GM18861 (cell line): Measurements from ENCODE around the gene OR6N2.
A peak's percentile ranks its signal among the peaks of the same experiment; 100 is the strongest.

Experiments
- ATAC-seq: cut with Tn5 transposase; IDR thresholded peaks from one replicate; pipeline ENCODE4 v1.9.1; 2021; ENCODE audit not compliant: unreplicated experiment

The OR6N2 gene, protein sequence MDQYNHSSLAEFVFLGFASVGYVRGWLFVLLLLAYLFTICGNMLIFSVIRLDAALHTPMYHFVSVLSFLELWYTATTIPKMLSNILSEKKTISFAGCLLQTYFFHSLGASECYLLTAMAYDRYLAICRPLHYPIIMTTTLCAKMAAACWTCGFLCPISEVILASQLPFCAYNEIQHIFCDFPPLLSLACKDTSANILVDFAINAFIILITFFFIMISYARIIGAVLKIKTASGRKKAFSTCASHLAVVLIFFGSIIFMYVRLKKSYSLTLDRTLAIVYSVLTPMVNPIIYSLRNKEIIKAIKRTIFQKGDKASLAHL

DNA sequence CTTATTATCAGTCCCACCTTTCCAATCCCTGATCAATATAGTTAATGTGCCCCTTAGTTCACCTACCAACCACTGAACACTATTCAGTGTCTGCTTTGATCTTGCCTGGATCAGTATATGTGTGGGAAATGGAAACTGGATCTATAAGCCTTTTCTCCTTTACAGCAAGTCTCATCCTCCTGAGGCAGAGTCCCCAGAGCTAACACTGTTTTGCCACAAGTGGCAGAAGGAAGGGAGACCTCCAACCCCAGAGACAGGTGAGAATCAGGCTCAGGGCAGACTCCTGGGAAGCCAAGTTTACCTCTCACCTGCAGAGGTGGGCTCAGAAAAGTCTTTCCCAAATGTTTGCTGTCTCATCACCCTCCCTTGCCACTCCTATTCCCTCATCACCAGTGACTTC, at the start of gene OR6N2:
OR6N2 (minus strand) TSS at position 101 of the 400 bp plus-strand sequence. CDS start 3,569 bp downstream, outside the sequence.
- no peak for ATAC-seq

DNA sequence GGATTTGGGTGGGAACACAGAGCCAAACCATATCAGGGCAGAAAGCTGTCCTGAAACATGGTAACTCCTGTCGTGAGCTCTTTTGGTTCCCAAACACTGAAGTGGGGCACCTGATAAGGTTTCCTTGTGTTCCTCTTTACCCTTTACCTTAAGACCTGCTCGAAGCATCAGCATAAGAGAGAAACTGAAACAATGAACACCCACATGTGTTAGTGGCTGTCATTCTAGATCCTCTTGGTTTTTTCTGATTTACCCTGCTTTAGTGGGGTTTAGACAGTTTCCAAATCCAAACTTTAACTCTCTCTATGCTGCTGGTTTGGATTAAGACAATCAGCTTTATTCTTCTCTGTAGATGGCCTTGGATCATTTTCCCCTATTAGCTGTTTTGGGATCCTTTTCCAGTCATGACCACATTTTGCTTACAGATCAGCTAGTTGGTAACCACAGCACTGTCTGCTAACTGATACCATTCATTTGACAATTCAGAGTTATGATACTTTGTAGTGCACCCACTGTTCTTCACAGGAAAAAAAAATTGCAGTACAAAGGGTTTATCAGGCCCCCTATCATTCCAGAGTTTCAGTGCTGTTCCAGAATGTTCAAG, 49.2 kb upstream of the OR6N2 start:
- ATAC-seq: peak; percentile 40

DNA sequence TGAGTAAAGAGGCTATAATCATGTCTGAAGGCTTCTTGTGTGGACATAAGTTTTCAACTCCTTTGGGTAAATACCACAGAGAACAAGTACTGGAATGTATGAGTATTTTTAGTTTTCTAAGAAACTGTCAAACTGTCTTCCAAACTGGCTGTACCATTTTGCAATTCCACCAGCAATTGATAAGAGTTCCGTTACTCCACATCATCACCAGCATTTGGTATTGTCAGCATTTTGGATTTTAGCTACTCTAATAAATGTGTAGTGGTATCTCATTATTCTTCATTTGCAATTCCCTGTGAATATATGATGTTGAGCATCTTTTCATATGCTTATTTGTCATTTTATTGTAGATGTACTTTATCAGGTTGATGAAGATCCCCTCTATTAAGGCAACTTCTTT, 40.7 kb upstream of the OR6N2 start:
- ATAC-seq: no peak

DNA sequence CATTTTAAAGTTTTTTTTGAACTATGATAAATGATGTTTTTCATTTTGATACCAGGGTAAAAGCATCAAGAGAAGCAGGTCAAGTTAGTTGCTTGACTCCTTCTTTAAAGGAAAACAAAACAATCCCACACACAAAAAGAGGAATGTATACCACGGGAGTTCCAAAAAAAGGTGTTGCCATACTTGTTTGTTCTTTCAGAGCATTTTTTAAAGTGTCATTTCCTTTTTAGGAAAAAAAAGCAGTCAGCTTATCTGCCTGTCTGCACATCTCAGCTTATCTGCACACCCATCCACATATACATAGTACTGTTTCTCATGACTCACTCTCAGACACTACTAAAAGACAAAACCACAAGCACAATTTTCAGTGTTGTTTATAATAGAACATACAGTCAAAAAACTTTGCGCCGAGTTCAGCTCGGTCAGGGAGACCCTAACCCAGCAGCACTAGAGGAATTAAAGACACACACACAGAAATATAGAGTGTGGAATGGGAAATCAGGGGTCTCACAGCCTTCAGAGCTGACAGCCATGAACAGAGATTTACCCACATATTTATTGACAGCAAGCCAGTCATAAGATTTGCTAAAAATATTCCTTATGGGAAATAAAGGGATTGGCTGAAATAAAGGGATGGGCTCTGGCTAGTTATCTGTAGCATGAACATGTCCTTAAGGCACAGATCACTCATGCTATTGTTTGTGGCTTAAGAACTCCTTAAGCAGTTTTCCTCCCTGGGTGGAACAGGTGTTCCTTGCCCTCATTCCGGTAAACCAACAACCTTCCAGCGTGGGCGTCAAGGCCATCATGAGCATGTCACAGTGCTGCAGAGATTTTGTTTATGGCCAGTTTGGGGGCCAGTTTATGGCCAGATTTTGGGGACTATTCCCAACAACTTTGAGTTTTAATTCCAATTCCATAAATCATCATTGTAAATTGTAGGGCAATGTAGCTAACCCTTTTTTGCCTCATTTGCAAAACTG, 38.7 kb upstream of the OR6N2 start:
- ATAC-seq: peak; percentile 62

DNA sequence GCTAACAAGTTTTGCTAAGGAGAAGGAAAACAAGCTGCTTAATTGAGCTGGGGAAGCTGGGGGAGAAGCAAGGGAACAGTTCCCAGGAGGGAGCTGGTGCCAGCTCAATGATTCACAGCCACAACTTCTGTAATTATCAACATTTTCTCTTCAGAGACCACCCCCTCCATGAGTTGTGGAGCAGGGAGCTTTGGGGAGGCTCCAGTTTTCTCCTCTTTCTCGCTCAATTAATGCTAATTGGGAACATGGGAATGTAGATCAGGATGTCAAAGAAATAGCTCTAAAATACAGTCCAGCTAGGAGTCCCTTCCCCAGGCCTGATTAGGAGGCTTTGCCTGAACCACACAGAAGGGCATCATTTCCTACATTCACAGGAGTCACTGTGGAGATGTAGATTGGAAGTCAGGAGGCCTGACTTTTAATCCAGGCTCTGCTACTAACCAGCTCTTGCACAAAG, 38.0 kb upstream of the OR6N2 start:
- ATAC-seq: no peak

DNA sequence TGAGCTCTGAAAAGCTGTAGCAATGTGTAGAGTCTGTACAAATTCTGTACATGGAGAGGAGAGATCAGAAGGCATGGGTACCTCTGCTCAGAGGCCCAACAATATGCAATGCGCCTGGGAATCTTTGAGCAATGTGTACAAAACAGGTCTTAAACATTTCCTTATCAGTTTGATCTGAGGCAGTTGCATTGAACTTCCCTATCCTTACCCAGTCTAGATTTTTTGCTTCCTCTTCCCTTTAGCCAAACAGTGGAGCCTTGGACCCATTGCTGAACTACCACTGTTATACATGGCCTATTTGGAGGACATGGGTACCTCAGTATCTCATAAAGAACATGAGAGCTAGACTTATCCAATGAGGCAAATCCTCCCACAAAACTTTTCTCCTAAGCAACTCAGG, 37.6 kb upstream of the OR6N2 start:
- no peak for ATAC-seq

DNA sequence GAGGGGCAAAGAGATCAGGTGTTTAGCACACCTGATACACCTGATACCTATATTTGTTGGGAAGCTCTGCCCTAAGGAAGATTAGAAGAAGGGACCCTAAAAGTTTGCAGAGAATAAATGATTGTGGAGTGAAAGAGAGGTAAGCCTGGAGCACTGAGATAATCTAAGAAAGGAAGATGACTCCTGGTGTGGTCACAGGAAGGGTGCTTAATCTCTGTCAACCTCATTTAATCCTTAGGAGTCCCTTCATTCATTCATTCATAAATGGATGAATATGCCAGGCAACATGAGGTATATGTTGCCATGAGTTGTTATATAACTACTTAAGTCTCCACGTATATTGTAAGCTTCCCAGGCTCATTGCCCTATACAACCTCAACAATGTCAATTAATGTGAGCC, 34.0 kb upstream of the OR6N2 start:
- no peak for ATAC-seq

DNA sequence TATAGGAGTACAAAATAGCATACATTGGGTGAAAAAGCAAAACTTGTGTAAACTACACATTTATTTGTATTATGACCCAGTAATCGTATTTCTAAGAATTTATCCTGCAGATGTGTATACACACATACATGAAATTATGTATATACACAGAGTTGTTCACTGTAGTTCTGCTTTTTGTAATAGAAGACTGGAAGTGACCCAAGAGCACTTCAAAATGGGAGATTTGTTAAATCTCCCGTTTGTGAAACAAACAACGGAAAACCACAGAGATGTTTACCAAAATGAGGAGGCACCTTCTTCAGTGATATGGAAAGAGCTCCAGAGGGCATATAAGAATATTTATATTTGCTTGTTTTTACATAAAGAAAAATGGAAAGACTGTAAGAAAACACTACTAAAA, 32.2 kb upstream of the OR6N2 start:
- ATAC-seq: no peak

DNA sequence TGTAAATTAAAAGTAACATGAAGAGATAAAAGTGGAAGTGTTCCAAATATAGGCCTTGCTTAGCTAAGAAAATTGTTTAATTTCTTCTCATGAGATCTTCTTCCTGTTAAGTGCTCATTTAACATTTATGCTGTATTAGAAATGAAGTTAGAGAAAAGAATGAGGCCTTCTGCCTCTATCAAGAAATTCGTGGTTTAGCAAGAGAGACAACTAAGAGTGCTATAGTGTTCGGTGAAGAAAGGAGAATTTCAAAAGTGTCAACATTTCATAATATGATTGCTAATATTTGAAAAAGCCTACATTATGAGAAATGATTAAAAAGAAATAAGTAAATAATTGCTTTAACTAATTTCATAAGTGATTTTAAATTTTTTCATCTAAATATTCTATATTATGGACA, 31.3 kb upstream of the OR6N2 start:
- ATAC-seq: no peak

DNA sequence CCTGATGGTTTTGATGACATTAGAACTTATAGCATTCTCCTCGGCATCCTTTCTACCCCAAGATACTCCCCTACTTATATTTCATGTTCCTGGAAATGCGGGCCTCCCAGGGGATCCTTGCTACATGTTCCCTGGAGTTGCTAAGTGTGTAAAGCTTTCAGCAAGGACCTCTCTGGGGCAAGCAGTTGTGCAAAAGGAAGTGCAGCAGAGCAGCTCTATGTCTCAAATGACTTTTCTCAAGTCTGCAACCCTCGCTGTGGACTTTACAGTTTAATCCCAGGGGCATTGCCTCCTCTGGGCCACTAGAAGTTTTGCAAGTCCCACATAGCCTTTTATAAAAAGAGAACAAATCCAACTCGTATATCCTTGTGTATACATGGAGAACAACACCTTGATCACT, 29.3 kb upstream of the OR6N2 start:
- no peak for ATAC-seq

DNA sequence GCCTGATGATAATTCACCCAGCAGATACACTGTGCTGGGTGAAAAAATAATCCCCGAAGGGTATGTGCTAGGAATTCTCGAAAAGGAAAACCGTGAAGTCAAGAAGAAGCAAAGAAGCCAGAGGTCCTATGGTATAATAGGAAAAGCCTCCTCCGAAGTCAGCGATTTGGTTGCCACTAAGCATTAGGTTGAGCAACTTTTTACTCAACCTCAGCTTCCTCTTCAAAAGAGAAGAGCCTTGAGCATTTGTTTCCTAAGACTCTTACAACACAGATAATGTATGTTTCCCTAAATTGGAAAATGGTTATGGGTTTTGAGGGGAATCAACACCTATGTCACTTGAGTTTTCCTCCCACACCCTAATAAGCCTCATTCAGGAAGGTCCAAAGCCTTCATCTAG, 28.9 kb upstream of the OR6N2 start:
- no peak for ATAC-seq

DNA sequence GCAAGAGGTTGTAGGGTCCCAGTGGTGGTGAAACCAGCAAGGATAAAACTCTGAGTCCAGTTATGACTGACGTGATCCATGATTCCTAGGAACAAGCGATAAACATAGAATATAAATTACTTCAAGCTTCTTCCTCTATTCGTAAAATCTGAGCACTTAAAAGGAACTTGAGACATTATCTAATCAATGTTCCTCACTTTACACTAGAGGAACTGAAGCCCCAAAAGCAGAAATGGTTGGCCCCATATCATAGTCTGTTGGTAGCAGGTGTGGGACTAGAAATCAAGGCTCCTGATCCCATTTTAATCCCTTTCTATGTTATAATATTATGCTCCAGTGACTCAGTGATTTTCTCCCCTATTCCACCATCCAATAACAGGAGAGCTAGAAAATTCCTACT, 28.3 kb upstream of the OR6N2 start:
- ATAC-seq: no peak

DNA sequence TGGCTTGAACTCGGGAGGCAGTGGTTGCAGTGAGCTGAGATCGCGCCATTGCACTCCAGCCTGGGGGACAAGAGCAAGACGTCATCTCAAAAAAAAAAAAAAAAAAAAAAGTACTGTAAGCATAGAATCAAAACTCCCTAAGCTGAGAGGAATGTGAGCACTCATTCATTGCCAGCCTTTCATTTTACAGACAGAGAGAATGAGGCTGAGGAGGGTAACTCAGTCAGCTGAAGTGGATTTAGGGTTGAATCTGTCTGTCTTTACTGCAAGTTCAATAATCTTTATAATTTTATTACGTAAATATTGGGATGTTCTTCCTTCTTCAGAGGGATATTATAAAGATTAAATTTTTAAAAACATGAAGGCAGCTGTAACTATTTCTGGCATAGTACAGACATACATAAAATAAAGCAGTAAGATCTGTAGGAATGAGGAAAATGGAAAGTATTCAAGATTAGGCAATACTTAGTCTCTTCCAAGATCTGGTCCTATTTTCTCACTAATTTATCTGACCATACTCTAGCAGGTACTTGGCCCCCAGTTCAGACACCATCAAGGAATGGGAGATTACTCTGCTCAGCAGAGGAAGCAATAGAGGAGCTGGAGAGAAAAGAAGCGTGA, 26.0 kb upstream of the OR6N2 start:
- ATAC-seq: no peak

DNA sequence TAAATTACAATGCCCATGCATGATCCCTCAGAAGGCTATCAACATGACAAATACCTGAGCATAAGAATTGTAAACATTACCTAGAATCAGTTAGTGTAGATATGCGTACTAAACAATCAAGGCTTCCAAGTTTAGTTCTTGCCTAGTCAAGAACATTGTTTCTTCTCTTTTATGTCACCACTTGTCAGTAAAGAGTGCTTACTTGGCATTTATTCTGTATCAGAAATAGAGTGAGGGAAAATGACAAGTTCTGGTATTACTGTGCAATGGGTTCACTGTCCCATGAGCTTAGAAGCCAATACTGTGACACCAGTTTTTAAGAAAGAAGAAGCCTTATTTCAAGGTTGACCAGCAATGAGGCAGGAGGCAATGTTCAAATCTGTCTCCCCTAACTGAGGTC, 22.7 kb upstream of the OR6N2 start:
- ATAC-seq: no peak

DNA sequence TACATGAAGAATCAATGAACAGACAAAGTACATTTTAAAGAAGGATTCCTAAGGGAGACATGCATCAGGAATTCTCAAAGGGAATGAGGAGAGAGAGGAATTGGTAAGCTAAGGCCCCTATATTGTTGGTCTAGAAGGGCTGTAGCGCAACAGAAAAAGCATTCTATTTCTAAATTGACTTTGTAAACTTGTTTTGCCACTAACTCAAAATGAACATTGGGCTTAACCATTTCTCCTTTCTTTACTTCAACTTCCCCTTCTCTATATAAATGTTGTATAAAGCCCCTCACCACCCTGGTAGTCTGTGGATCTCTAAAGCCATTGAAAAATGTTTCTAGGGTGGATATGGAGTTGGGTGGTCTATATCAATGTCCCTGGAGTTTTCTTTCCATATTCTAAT, 20.4 kb upstream of the OR6N2 start:
- no peak for ATAC-seq

DNA sequence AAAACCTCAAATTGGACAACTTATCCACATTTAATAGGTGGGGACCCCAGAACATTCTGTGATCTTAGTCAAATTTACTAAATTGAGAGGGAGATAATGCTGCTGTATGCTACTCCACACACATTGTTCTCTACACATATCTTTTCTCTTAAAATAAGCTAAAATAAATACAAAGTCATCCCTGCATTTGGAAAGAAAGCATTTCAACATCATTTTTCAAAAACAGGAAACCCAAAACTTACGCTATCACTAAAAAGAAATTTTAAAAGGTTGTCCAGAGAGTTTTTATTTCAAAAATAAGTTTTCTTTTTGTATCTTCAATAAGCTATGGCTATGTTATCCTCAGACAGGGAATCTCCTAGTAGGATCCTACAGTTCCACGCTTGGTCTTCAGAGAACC, 19.5 kb upstream of the OR6N2 start:
- no peak for ATAC-seq

DNA sequence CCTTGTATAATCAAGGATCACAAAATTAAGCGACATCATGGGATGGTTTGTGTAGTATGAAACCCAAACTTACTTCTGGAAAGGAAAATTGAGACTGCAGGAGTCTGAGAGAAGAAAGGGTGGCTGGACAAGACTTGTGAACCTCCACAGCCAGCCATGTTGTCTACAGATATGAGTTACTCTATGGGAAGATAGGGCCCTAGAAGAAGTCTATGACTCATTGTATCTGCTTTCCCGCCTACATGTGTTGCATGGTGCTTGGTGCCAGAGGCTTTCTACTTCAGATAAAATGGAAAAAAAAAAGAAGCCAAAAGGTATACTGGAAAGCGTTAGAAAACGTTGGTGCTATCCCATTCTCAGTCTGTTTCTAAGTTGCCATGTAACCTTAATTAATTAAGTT, 18.7 kb upstream of the OR6N2 start:
- ATAC-seq: no peak

DNA sequence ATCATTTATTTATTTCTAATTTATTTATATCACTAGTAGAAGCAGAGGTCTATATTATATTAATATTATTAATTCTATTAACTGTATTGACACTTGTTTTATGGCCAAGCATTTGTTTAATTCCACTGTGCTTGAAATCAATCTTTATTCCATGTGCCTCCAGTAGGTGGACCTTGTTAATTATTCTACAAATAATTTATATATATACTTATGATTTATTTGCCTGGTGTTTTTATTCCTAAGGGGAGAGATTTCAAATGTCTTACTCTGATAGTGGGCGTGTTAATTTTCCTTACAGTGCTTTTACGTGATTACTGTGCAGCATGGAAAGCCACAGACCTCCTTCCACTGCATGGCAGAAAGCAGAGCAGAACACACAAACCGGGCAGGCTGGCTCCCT, 17.5 kb upstream of the OR6N2 start:
- ATAC-seq: no peak

DNA sequence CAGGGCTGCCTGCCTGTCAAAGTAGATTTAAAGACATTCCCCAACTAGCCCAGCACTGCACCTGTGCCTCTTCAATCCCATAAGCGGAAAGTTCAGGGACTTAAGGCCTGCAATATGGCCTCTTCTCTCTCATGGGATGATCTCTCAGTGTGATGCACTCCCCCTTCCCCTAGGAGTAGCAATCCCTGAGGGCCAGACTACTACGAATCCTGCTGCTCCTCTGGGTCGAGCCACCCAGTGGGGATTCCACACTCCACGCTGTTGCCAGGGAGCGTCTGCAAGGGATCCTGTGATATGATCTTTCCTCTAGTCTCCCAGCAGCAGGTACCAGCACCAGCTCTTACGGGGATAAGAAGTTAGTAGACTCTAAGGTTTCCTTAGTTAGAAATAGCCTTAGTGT, 13.2 kb upstream of the OR6N2 start:
- no peak for ATAC-seq

DNA sequence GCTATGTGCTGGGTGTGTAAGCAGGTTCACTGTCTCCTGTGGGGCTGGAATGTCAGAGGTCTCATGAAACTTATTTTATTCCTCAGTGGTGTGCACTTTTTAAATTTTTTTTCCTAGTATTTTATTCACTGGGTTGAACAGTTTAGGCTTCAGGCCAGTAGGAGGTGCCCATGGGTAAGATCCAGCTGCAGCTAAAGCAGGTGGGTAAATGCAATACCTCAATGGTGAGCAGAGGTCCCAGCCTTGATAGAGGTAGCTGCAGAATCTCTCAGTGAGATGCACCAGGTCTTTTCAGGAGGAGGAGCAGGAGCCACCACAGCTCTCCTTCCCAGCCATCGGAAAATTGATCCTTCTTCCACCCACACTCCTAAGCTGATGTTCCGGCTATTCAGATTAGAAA, 12.6 kb upstream of the OR6N2 start:
- peak; percentile 56 for ATAC-seq
